HG03135 (cell line): ENCODE results near the gene CCNL1.
"Not testable (repeated sequence)": the region's sequence is repeated elsewhere in the genome, so short reads cannot be mapped to it uniquely, and the experiment has no call there.

Source experiments
- ATAC-seq: cut with Tn5 transposase; IDR thresholded peaks from one replicate; pipeline ENCODE4 v1.9.1; 2021; ENCODE audit warnings: mild to moderate bottlenecking, moderate library complexity; ENCODE audit not compliant: unreplicated experiment

The CCNL1 gene

GRCh38 chr3:157104928-157105652 lies 54.9 kb downstream of the CCNL1 start:
- peak; percentile 94 for ATAC-seq

- no peak for ATAC-seq
Observed at GRCh38 chr3:157104521-157104920, 55.4 kb downstream of the CCNL1 start.

- no peak for ATAC-seq
Observed at GRCh38 chr3:157103860-157104259, 56.1 kb downstream of the CCNL1 start.

- peak; percentile 82 for ATAC-seq
Observed at GRCh38 chr3:157103280-157103679, 56.7 kb downstream of the CCNL1 start.

- ATAC-seq, result not testable (repeated sequence)
Observed at GRCh38 chr3:157102595-157102994, 57.4 kb downstream of the CCNL1 start.

- ATAC-seq, result no peak
Observed at GRCh38 chr3:157102098-157102497, 57.8 kb downstream of the CCNL1 start.

DNA sequence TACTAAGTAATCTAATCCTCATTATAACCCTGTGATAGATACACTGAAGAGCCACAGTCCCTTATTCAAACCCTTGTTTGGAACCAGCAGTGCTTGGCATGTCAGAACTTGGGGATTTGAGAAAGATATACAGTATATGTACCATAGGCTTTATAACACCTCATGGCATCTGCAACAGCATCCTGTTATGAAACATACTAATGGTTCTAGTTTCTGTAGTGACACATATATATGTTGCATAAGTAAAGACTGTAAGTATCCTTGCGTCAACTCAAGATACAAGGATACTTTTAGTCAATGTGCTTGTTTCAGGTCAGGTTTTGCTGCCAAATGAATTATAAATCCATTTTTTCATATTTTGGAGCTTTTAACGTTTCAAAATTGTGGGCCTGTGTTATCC lies 58.5 kb downstream of the CCNL1 start:
- no peak for ATAC-seq

GRCh38 chr3:157100608-157101396 lies 59.1 kb downstream of the CCNL1 start:
- no peak for ATAC-seq

GRCh38 chr3:157100096-157100477 lies 59.9 kb downstream of the CCNL1 start:
- no peak for ATAC-seq

DNA sequence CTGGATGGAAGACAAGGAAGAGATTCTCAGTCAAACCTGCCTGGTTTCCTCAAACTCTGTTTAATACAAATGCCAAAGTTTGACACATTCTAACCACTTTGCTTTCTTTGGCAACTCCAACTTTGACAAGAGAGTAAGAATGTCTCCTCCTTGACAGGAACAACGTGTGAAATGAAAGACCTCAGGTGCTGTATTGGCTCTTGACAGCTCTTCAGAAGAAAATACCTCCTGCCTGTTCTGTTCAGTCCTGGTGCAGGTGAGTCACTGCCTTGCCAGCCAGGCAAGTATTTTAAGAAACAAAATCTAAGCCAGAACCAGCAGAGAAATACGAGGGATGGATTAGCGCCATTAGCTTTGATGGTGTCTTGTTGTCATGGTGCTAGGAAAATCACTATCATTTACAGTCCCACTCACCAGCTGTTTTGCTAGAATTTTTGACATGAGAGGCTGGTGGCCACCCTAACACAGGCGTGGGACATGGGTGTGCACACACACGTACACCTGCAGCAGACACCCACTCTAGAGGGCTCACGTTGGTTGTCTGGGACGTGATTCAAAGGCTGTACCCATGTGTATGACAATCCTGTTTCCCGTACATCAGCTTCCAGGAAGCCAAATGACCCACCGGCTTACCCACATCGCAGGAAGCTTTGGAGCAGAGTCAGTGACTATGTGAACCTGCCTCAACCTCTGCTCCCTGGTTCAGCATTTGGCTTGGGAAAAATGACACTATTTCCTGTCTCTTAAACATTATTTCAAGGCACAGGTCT lies 60.4 kb downstream of the CCNL1 start:
- ATAC-seq, result no peak

GRCh38 chr3:157098823-157099185 lies 61.1 kb downstream of the CCNL1 start:
- ATAC-seq, result no peak

GRCh38 chr3:157098121-157098822 lies 61.7 kb downstream of the CCNL1 start:
- no peak for ATAC-seq
